GM11168 (cell line): ENCODE data around the gene CDH8.

Experiments used
- in situ Hi-C: fragments of 300-500 bp; cut with MboI; formaldehyde crosslinking; loops from one replicate; pipeline ENCODE4 v1.12.0; 2022; ENCODE audit warnings: low sequenced_read_pairs; ENCODE audit not compliant: unreplicated experiment

The CDH8 gene

GRCh38 chr16:62034231-62035114, 1.8 kb downstream of the CDH8 start:
- in situ Hi-C loops: no loop called here

- in situ Hi-C loops: no loop called here
These were observed 3.2 kb downstream of the CDH8 start for GRCh38 chr16:62033065-62033464.

- in situ Hi-C loops: no loop called here
These were observed 6.3 kb downstream of the CDH8 start for GRCh38 chr16:62029947-62030346.

- in situ Hi-C loops: no loop called here
These were observed 13.6 kb downstream of the CDH8 start for GRCh38 chr16:62022688-62023087.

- in situ Hi-C loops: no loop called here
These were observed 15.1 kb downstream of the CDH8 start for GRCh38 chr16:62021161-62021581.

GRCh38 chr16:62020681-62021080, 15.6 kb downstream of the CDH8 start:
- in situ Hi-C loops: no loop called here

GRCh38 chr16:62019851-62020250, 16.4 kb downstream of the CDH8 start:
- in situ Hi-C loops: no loop called here

GRCh38 chr16:62018301-62019060, 17.8 kb downstream of the CDH8 start:
- in situ Hi-C loops: no loop called here

- in situ Hi-C loops: no loop called here
These were observed 21.8 kb downstream of the CDH8 start for GRCh38 chr16:62014319-62014923.

GRCh38 chr16:62010186-62010585, 26.1 kb downstream of the CDH8 start:
- in situ Hi-C loops: no loop called here

- in situ Hi-C loops: no loop called here
These were observed 37.8 kb downstream of the CDH8 start for GRCh38 chr16:61998460-61998859.

- in situ Hi-C loops: no loop called here
These were observed 43.1 kb downstream of the CDH8 start for GRCh38 chr16:61993108-61993507.

- in situ Hi-C loops: no loop called here
These were observed 48.7 kb downstream of the CDH8 start for GRCh38 chr16:61987474-61988012.

- in situ Hi-C loops: no loop called here
These were observed 67.2 kb downstream of the CDH8 start for GRCh38 chr16:61969077-61969382.

GRCh38 chr16:61968242-61969076, 67.8 kb downstream of the CDH8 start:
- in situ Hi-C loops: no loop called here

GRCh38 chr16:61957075-61957855, 79.0 kb downstream of the CDH8 start:
- in situ Hi-C loops: no loop called here

- in situ Hi-C loops: no loop called here
These were observed 83.4 kb downstream of the CDH8 start for GRCh38 chr16:61952841-61953240.

- in situ Hi-C loops: no loop called here
These were observed 87.8 kb downstream of the CDH8 start for GRCh38 chr16:61948414-61948813.

GRCh38 chr16:61946019-61946418, 90.2 kb downstream of the CDH8 start:
- in situ Hi-C loops: no loop called here
